Body of pancreas (tissue), 4 donors: ENCODE data around the gene RAI1. TPM values are rescaled to one million over a fixed set of nuclear protein-coding genes. Genes with fewer than 3 reads are reported as not detected.

ENCODE experiments used
- ATAC-seq: fragments of 150-250 bp; one replicate; pipeline ENCODE4 v1.9.1; 2016
- DNase-seq, 4 donors: peaks; one replicate each; pipeline ENCODE4 v3.0.0-alpha.2; 2019
- H3K27ac ChIP-seq, 4 donors: fragments of 200-600 bp; sonication (generic); 1 replicate in 3 of 4; 2 replicates in 1 of 4; pipeline versions ENCODE4 v1.5.1 to v1.6.1; 2016 to 2019; ENCODE audit warnings: mild to moderate bottlenecking in 1 of 4, mixed read lengths in 1 of 4, moderate library complexity in 1 of 4
- H3K27me3 ChIP-seq, 2 donors: fragments of 200-600 bp; sonication (generic); one replicate each; pipeline ENCODE4 v1.6.0; 2016; ENCODE audit warnings: mild to moderate bottlenecking in 1 of 2
- H3K36me3 ChIP-seq, 2 donors: fragments of 200-600 bp; sonication (generic); replicated peaks in 1 of 2; 2 replicates each; pipeline ENCODE4 v1.5.1; 2016; ENCODE audit warnings: low read depth in 2 of 2; ENCODE audit not compliant: insufficient read depth in 1 of 2
- H3K4me1 ChIP-seq: fragments of 200-600 bp; sonication (generic); one replicate; pipeline ENCODE4 v1.6.0; 2016
- H3K4me3 ChIP-seq, 2 donors: fragments of 200-600 bp; sonication (generic); 1 replicate in 1 of 2; 2 replicates in 1 of 2; pipeline ENCODE4 v1.5.1; 2016 to 2019
- H3K9me3 ChIP-seq, 3 donors: fragments of 200-600 bp; sonication (generic); 1 replicate in 2 of 3; 2 replicates in 1 of 3; pipeline ENCODE4 v1.5.1; 2016
- POLR2A ChIP-seq, 3 donors: fragments of 450-650 bp; IDR thresholded peaks; one replicate each; pipeline ENCODE4 v1.6.1; 2016; ENCODE audit warnings: antibody characterized with exemption in 3 of 3, mild to moderate bottlenecking in 2 of 3
- WGBS, 2 donors: methylation state at CpG; one replicate each; pipeline ENCODE4 v1.1.5; 2017; 5-methylcytosine and 5-hydroxymethylcytosine counted together
- intact Hi-C: fragments of 100-400 bp; cut with DNase I; formaldehyde crosslinking; loops from one replicate; pipeline ENCODE4 v1.15.1; 2023
- total RNA-seq, 2 donors: library from RNA; depleted of rRNA; stranded (reverse); fragments of >200 nt; gene quantifications; one replicate each; pipeline ENCODE4 v1.1.0, GENCODE V29; 2016
- TF ChIP-seq, protein P1 (sequence below), 7 experiments: fragments of 450-650 bp in 4 of 7; fragments of 200-600 bp in 3 of 7; sonication (generic) in 3 of 7; IDR thresholded peaks; one replicate each; pipeline ENCODE4 v1.5.1; 2016 to 2019; ENCODE audit warnings: antibody characterized with exemption in 7 of 7

RAI1 gene
- total RNA-seq, 2 donors from 2014 or later = 16.3 to 41.5 TPM

- ATAC-seq (no peak), DNase-seq (no peak)
- WGBS, 2 donors = 74 to 78% methylated on average over 15 of the region's 15 CpGs
- Histone ChIP-seq H3K4me3 (no peak overlapping the region), H3K27me3 (no peaks in the 10 kb centered on the region), H3K4me1 (peaks cover 15% of the 10 kb centered on the region), H3K36me3 (no peaks in the 10 kb centered on the region), H3K9me3 (no peaks in the 10 kb centered on the region), H3K27ac (no peak overlapping the region)
- intact Hi-C loops = no loop called here
- TF ChIP-seq, protein P1, sequence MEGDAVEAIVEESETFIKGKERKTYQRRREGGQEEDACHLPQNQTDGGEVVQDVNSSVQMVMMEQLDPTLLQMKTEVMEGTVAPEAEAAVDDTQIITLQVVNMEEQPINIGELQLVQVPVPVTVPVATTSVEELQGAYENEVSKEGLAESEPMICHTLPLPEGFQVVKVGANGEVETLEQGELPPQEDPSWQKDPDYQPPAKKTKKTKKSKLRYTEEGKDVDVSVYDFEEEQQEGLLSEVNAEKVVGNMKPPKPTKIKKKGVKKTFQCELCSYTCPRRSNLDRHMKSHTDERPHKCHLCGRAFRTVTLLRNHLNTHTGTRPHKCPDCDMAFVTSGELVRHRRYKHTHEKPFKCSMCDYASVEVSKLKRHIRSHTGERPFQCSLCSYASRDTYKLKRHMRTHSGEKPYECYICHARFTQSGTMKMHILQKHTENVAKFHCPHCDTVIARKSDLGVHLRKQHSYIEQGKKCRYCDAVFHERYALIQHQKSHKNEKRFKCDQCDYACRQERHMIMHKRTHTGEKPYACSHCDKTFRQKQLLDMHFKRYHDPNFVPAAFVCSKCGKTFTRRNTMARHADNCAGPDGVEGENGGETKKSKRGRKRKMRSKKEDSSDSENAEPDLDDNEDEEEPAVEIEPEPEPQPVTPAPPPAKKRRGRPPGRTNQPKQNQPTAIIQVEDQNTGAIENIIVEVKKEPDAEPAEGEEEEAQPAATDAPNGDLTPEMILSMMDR (IDR thresholded peaks at IDR 0.05) = no peak
- no peak for TF ChIP-seq POLR2A (IDR thresholded peaks at IDR 0.05)
Observed at GRCh38 chr17:17808706-17809432, 127.6 kb downstream of the RAI1 start.

- WGBS, 2 donors = 84 to 91% methylated on average over 20 to 21 of the region's 52 CpGs
Observed at GRCh38 chr17:17809531-17810083, 128.3 kb downstream of the RAI1 start.

GRCh38 chr17:17810084-17810894 lies 129.0 kb downstream of the RAI1 start:
- WGBS, 2 donors = 78 to 94% methylated on average over 47 to 51 of the region's 68 CpGs
- intact Hi-C loops = loop anchor here (5.0 kb wide), 1 partner anchor 37 kb away; no protein-coding TSS in a partner anchor
- TF ChIP-seq, protein P1 (IDR thresholded peaks at IDR 0.05) = no peak
- no peak for TF ChIP-seq POLR2A (IDR thresholded peaks at IDR 0.05)
- H3K4me1 ChIP-seq = peaks cover 15% of the 10 kb centered on the region
- peak overlapping the region in 2 of 4 donors; percentile 7 to 21 for H3K27ac ChIP-seq
- H3K4me3 ChIP-seq = no peak overlapping the region
- ATAC-seq (no peak), DNase-seq (peak in 1 of 4 donors; percentile 52)
- H3K9me3 ChIP-seq = no peaks in the 10 kb centered on the region
- H3K27me3 ChIP-seq = no peaks in the 10 kb centered on the region
- peaks cover 0 to 2% of the 10 kb centered on the region in 2 donors for H3K36me3 ChIP-seq

More at GRCh38 chr17:17809531-17810083, 128.3 kb downstream of the RAI1 start:
- DNase-seq = no peak
- Histone ChIP-seq H3K4me3 (no peak overlapping the region), H3K36me3 (no peaks in the 10 kb centered on the region), H3K27ac (peak overlapping the region in 1 of 4 donors; percentile 7), H3K4me1 (peaks cover 15% of the 10 kb centered on the region), H3K27me3 (no peaks in the 10 kb centered on the region), H3K9me3 (no peaks in the 10 kb centered on the region)
- no peak for TF ChIP-seq POLR2A (IDR thresholded peaks at IDR 0.05)
- TF ChIP-seq, protein P1 (IDR thresholded peaks at IDR 0.05) = no peak
- ATAC-seq = no peak
- intact Hi-C loops = loop anchor here (5.0 kb wide), 1 partner anchor 38 kb away; no protein-coding TSS in a partner anchor

DNA sequence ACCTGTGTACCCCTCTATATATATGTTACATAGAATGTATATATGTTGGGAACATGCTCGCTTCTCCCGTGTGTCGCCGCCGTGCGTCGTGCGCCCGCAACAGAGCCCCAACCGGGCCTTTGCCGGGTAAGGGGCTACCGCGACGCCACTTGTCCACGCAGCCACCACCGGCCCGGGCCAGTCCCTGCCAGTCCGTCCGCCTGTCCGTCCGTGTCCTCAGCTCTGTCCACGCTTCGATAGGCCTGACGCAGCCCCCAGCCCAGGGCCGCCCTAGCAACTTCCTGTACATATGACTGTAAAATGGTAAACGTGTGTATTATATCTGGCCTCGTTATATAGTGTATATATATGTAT lies 129.6 kb downstream of the RAI1 start:
- H3K27ac ChIP-seq = no peak overlapping the region
- H3K4me1 ChIP-seq = peaks cover 15% of the 10 kb centered on the region
- H3K36me3 ChIP-seq = peaks cover 0 to 2% of the 10 kb centered on the region in 2 donors
- ATAC-seq = no peak
- H3K9me3 ChIP-seq = no peaks in the 10 kb centered on the region
- no peak for DNase-seq
- intact Hi-C loops = loop anchor here (5.0 kb wide), 1 partner anchor 36 kb away; no protein-coding TSS in a partner anchor
- 82 to 91% methylated on average over 26 to 27 of the region's 27 CpGs for WGBS, 2 donors
- H3K27me3 ChIP-seq = no peaks in the 10 kb centered on the region
- no peak for TF ChIP-seq POLR2A (IDR thresholded peaks at IDR 0.05)
- TF ChIP-seq, protein P1 (IDR thresholded peaks at IDR 0.05) = no peak
- no peak overlapping the region for H3K4me3 ChIP-seq
